HG03342 (cell line): ENCODE measurements around the gene TBX4.

Experiments used
- ATAC-seq: cut with Tn5 transposase; IDR thresholded peaks from one replicate; pipeline ENCODE4 v1.9.1; 2021; ENCODE audit warnings: mild to moderate bottlenecking, moderate library complexity; ENCODE audit not compliant: unreplicated experiment

The TBX4 gene

GRCh38 chr17:61464130-61464842 is 12.1 kb downstream of the TBX4 start:
- no peak for ATAC-seq

DNA sequence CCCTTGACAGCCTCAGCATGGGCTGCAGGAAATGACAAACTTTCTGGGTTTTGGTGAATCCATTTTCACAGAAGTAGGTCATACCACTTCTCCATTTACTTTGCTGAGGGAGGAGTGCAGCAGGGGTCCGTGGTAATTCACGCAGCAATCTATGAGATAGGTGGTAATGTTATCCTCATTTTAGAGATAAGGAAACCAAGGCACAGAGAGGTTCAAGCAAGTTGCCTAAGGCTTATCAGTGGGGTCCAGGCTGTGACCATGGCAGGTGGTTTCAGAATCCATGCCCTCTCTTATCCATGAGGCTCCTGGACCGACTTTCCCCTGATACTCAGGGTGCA is 12.6 kb downstream of the TBX4 start:
- no peak for ATAC-seq

- no peak for ATAC-seq
These were observed 13.5 kb downstream of the TBX4 start for GRCh38 chr17:61465550-61466237.

DNA sequence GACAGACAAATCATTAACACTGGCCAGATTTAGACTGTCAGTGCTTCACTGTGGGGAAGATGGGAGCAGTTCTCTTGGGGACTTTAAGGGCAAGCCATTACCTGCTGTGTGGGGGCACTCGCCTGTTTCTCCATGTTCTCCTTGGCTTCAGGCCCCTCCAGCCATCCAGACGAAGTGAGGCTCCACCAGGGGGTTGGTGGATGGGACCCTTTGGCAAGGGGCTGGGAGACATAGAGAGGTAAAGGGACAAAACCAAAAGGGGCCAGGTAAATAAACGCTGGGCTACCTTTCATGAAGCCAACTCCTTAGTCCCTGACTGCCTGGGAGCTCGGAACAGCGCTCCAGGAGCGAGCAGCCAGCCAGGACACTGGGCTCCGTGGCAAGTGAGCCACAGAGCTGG is 14.0 kb downstream of the TBX4 start:
- no peak for ATAC-seq

GRCh38 chr17:61467416-61468262 is 15.4 kb downstream of the TBX4 start:
- no peak for ATAC-seq

DNA sequence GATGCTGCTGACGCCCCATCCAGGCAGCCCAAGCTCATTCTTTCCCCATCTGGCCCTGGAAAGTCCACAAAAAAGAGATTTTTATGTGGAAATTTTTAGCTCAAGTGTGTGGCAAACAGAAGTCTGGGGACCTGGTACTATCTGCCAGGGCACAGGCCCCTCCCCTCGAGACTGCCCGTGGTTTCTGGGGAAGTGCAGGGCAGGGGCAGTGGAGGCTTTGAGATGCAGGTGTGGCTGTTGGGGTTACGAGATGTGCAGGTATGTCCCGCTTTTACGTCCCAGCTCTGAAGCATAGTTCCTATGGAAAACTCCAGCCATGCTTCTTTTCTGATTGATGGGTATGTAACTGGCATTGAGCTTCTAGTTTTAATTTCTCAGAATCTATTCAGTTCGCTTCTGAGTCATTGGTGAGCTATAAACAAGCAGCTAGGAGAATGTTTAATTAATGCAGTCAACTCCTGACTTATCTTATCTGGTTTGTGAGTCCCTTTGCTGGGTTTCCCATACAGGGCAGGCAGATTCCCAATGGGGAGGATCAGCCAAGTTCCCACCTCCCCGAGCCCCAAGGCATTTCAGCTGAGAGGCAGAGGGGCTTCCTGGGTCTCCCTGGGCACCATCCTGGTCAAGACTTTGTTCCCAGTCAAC is 16.2 kb downstream of the TBX4 start:
- ATAC-seq, result no peak

DNA sequence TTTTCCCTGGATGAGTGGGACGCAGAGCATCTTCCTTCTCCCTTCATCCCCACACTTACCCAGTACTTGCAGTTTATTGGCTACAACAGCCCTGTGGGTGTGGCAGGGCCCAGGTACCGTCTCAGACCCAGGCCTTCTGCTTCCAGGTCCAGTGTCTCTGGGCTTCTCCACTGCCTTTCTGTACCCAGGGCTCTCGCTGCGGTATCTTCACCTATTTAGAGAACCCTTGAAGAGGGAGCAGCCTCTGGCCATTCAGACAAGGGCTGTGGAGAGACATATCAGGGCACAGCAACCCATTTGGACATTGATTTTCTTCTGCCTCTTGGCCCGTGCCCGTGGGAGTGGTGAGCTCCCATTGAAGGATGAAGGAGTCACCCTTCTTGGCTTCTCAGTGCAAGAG is 17.3 kb downstream of the TBX4 start:
- ATAC-seq, result no peak

GRCh38 chr17:61469949-61470348 is 17.7 kb downstream of the TBX4 start:
- ATAC-seq, result no peak

DNA sequence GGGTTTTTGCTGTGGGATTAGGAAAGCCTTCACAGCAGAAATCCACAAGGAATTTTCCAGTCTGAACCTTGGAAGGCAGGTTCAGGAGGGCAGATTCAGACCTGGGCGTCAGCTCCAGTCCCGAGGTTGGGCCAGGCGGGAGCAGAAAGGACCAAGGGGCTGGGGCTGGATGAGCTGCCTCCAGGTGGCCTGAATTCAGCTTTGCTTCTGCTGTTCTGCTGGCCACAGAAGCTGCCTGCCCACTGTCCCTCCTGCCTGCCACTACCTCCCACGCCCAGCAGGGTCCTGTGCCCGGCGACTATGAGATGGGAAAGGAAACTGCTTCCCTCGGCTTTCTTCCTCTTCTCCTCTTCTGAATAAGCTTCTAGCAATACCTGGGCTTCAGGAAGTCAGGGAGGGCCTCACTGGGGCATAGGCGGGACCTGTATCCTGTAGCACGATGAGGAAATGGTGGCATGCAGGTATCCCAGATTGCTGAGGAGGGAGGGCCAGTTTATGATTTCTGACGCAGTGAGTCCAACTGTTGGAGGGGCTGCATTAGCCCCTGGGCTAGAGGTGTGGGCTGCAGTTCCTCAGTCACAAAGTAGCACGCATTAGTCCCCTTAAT is 18.4 kb downstream of the TBX4 start:
- no peak for ATAC-seq

DNA sequence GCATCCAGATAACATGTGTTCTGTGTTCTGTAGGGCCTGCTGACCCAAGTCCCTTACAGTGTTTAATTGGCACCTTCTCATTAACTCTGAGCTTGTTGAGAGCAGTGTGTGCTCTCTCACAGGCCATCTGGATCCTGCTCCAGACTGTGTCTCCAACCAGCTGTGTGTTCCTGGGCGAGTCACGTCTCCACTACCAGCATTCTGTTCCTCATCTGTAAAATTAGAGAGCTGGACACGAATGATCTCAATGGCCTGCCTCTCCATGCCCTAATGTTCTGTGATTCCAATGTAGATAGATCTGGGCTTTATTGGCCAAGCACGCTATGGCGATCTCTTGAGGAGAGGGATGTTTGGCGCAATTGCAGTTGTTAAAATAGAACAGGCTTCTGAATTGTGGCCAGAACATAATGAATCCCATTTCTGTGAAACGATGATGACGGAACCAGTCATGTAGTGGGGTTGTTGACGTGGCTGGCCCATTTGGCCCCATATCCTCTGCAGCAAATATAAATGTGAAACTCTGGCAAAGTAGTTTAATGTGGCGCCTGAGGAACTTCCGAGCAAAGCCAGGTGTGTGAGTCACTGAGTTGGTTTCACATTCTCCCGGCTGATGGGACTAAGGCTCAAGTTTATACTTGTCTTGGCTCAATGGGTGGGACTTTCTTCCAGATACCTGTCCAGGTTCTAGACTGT is 22.2 kb downstream of the TBX4 start:
- no peak for ATAC-seq

GRCh38 chr17:61474934-61475333 is 22.7 kb downstream of the TBX4 start:
- ATAC-seq, result no peak

DNA sequence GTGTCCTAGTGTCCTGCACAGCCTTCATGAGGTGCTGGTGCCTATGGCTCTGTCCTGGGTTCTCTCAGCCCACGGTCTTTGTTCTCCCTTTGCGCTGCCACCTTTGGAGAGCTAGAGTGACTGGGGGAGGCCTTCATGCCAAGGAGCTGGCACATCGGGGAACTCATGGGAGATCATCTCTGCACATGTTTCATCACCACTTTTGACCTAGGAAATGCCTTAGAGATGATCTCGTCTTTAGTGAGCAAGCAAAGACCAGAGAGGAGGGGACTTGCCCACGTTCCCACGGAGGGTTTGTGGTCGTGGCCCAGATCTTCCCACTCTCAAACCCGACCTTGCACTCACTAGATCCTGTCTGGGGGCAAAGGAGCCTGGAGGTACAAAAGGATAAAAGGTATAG is 23.5 kb downstream of the TBX4 start:
- no peak for ATAC-seq

- ATAC-seq, result no peak
These were observed 24.4 kb downstream of the TBX4 start for GRCh38 chr17:61476476-61477203.

DNA sequence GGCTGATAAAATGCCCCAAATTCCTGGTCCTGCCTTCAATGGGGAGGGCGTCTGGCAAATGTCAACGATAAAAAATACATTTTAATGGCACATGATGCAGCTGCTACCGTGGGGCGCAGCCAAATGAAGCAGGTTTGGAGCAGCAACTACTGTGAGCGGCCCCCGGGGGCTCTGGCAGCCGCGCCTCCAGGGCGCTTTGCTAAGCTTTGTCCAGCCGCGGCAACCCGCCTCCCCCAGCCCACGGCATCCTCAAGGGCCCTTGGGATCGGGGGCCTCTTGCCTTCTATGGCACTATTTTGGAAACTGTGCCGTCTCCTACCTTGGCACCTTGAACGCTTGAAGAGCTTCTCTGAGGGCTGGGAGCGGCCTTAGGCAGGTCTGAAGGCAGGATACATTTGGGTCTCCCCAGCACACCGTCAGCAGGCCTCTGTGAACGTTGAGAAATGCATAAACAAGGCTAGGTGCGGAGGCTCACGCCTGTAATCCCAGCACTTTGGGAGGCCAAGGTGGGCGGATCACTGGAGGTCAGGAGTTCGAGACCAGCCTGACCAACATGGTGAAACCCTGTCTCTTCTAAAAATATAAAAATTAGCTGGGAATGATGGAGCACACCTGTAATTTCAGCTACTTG is 25.1 kb downstream of the TBX4 start:
- no peak for ATAC-seq

- ATAC-seq, result no peak
These were observed 26.0 kb downstream of the TBX4 start for GRCh38 chr17:61478026-61478789.

GRCh38 chr17:61478790-61479492 is 26.7 kb downstream of the TBX4 start:
- no peak for ATAC-seq

GRCh38 chr17:61479493-61480413 is 27.5 kb downstream of the TBX4 start:
- no peak for ATAC-seq
